ENCODE data around the gene MUC5B.

GRCh38 chr11:1256257-1257045, 33.6 kb downstream of the MUC5B start:
- TF ChIP-seq, protein P1, sequence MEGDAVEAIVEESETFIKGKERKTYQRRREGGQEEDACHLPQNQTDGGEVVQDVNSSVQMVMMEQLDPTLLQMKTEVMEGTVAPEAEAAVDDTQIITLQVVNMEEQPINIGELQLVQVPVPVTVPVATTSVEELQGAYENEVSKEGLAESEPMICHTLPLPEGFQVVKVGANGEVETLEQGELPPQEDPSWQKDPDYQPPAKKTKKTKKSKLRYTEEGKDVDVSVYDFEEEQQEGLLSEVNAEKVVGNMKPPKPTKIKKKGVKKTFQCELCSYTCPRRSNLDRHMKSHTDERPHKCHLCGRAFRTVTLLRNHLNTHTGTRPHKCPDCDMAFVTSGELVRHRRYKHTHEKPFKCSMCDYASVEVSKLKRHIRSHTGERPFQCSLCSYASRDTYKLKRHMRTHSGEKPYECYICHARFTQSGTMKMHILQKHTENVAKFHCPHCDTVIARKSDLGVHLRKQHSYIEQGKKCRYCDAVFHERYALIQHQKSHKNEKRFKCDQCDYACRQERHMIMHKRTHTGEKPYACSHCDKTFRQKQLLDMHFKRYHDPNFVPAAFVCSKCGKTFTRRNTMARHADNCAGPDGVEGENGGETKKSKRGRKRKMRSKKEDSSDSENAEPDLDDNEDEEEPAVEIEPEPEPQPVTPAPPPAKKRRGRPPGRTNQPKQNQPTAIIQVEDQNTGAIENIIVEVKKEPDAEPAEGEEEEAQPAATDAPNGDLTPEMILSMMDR (IDR thresholded peaks at IDR 0.05), result no peak
- TF ChIP-seq POLR2A (IDR thresholded peaks at IDR 0.05), result no peak
